ENCODE data around the gene CWH43.

DNA sequence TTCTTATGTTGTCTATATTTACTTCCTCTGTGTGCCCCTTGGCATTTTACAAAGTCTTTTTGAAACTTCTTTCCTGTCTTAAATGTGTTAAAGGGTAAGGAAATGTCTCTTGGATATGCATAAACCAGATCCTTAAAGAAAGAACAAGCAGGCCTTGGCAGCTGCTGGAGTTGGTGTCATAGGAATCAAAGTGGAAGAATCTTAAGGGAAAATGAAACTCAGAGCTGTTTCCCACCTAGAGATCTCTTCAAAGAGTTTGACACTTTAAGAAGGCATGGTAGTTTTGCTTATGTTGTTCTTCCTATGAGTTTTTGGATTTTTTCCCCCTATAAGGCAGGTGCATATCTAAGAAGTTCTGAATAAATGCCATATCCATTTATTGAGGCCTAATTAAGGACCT is 37.0 kb upstream of the CWH43 start:
- TF ChIP-seq, protein P1, sequence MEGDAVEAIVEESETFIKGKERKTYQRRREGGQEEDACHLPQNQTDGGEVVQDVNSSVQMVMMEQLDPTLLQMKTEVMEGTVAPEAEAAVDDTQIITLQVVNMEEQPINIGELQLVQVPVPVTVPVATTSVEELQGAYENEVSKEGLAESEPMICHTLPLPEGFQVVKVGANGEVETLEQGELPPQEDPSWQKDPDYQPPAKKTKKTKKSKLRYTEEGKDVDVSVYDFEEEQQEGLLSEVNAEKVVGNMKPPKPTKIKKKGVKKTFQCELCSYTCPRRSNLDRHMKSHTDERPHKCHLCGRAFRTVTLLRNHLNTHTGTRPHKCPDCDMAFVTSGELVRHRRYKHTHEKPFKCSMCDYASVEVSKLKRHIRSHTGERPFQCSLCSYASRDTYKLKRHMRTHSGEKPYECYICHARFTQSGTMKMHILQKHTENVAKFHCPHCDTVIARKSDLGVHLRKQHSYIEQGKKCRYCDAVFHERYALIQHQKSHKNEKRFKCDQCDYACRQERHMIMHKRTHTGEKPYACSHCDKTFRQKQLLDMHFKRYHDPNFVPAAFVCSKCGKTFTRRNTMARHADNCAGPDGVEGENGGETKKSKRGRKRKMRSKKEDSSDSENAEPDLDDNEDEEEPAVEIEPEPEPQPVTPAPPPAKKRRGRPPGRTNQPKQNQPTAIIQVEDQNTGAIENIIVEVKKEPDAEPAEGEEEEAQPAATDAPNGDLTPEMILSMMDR (IDR thresholded peaks at IDR 0.05), result no peak
- no peak for TF ChIP-seq POLR2A (IDR thresholded peaks at IDR 0.05)
